HuH-7.5 (cell line): ENCODE results near the gene SPTBN1.

Experiments
- DNase-seq: peaks from one replicate; pipeline ENCODE4 v3.0.0; 2011; ENCODE audit warnings: low spot score

Gene SPTBN1

GRCh38 chr2:54434711-54435110 lies 21.4 kb upstream of the SPTBN1 start:
- DNase-seq = no peak

- DNase-seq = no peak
These were observed 20.6 kb upstream of the SPTBN1 start for GRCh38 chr2:54435325-54436226.

GRCh38 chr2:54437588-54437987 lies 18.5 kb upstream of the SPTBN1 start:
- no peak for DNase-seq

- no peak for DNase-seq
These were observed 17.9 kb upstream of the SPTBN1 start for GRCh38 chr2:54438271-54438670.

- DNase-seq = no peak
These were observed 16.5 kb upstream of the SPTBN1 start for GRCh38 chr2:54439582-54439981.

GRCh38 chr2:54440050-54440449 lies 16.1 kb upstream of the SPTBN1 start:
- DNase-seq = no peak

- no peak for DNase-seq
These were observed 11.6 kb upstream of the SPTBN1 start for GRCh38 chr2:54444503-54444902.

- no peak for DNase-seq
These were observed 10.0 kb upstream of the SPTBN1 start for GRCh38 chr2:54446122-54446521.

GRCh38 chr2:54446625-54447024 lies 9.5 kb upstream of the SPTBN1 start:
- no peak for DNase-seq

GRCh38 chr2:54454548-54455130 lies 1.5 kb upstream of the SPTBN1 start:
- no peak for DNase-seq

- peak; percentile 31 for DNase-seq
These were observed 980 bp upstream of the SPTBN1 start for GRCh38 chr2:54455131-54455562.

GRCh38 chr2:54456362-54456611 lies 160 bp downstream of the SPTBN1 start:
- no peak for DNase-seq

- peak; percentile 47 for DNase-seq
These were observed 640 bp downstream of the SPTBN1 start for GRCh38 chr2:54456612-54457322.

GRCh38 chr2:54457323-54458023 lies 1.3 kb downstream of the SPTBN1 start:
- DNase-seq = peak; percentile 46

- no peak for DNase-seq
These were observed 2.9 kb downstream of the SPTBN1 start for GRCh38 chr2:54459037-54459441.

GRCh38 chr2:54461261-54461660 lies 5.1 kb downstream of the SPTBN1 start:
- no peak for DNase-seq

GRCh38 chr2:54464341-54464740 lies 8.2 kb downstream of the SPTBN1 start:
- DNase-seq = no peak

GRCh38 chr2:54465143-54465542 lies 9.0 kb downstream of the SPTBN1 start:
- DNase-seq = no peak

- no peak for DNase-seq
These were observed 10.7 kb downstream of the SPTBN1 start for GRCh38 chr2:54466870-54467269.

GRCh38 chr2:54468673-54469072 lies 12.5 kb downstream of the SPTBN1 start:
- DNase-seq = no peak

GRCh38 chr2:54469484-54470053 lies 13.4 kb downstream of the SPTBN1 start:
- no peak for DNase-seq

- no peak for DNase-seq
These were observed 14.3 kb downstream of the SPTBN1 start for GRCh38 chr2:54470266-54470938.
